HepG2 (cell line): Measurements from ENCODE around the gene MTUS2. TPM values are rescaled to one million over a fixed set of nuclear protein-coding genes. Genes with fewer than 3 reads are reported as not detected.

ENCODE experiments used
- ATAC-seq: fragments of 200-7000 bp; cut with Tn5 transposase; 3 replicates; pipeline ENCODE4 v1.9.1; 2020; ENCODE audit warnings: mild to moderate bottlenecking, moderate library complexity
- Bru-seq: library from RNA; stranded (reverse); fragments of 400-500 nt; gene quantifications from one replicate; lab custom pipeline; 2021; lab: Mats Ljungman, UMichigan
- BruChase-seq, 2 experiments: library from RNA; stranded (reverse); fragments of 400-500 nt; gene quantifications; one replicate each; lab custom pipeline; 2021; lab: Mats Ljungman, UMichigan
- BruUV-seq: library from RNA; stranded (reverse); fragments of 400-500 nt; replicated peaks from 2 replicates; lab custom pipeline; 2021; lab: Mats Ljungman, UMichigan
- CTCF ChIA-PET: fragments of 300-600 bp; formaldehyde crosslinking; extraction: SDS; loops from one replicate; lab custom pipeline; 2021; ENCODE audit warnings: low total read pairs, inconsistent platforms, low intra/inter-chr PET ratio; lab: Yijun Ruan, JAX
- POLR2A ChIA-PET: fragments of 350-600 bp; sonication (Branson Sonifier 250); formaldehyde crosslinking; loops from one replicate; lab custom pipeline; 2020; ENCODE audit warnings: antibody characterized with exemption, inconsistent platforms; lab: Yijun Ruan, JAX
- DNase-seq: peaks from one replicate; pipeline ENCODE4 v3.0.0-alpha.2; 2015; ENCODE audit warnings: low spot score
- FAIRE-seq: peaks from 3 replicates; lab custom pipeline; 2011; peaks lifted over from hg19 to GRCh38; lab: Jason Lieb, UNC
- H2AFZ ChIP-seq: one replicate; pipeline ENCODE4 v1.6.1; 2011; ENCODE audit warnings: low read length, inconsistent platforms
- H3K27ac ChIP-seq: fragments of 300-600 bp; 3 replicates; pipeline ENCODE4 v1.8.0; 2011; ENCODE audit warnings: mixed run types, mild to moderate bottlenecking, mixed read lengths, low read length, inconsistent platforms; ENCODE audit not compliant: insufficient read depth; ENCODE audit errors: extremely low read length
- H3K27me3 ChIP-seq, 2 experiments: fragments of 200-600 bp in 1 of 2; 2 replicates in 1 of 2; 3 replicates in 1 of 2; pipeline versions ENCODE4 v1.6.0 to v1.8.0; 2011; ENCODE audit warnings: low read length in 2 of 2, mild to moderate bottlenecking in 2 of 2, moderate library complexity in 2 of 2, inconsistent platforms in 1 of 2; ENCODE audit not compliant: insufficient read depth in 2 of 2, control insufficient read depth in 1 of 2
- H3K36me3 ChIP-seq, 2 experiments: fragments of 200-600 bp in 1 of 2; replicated peaks in 1 of 2; 2 replicates in 1 of 2; 3 replicates in 1 of 2; pipeline versions ENCODE4 v1.5.1 to v1.8.0; 2011; ENCODE audit warnings: low read length in 2 of 2, inconsistent platforms in 1 of 2; ENCODE audit not compliant: insufficient read depth in 2 of 2, control insufficient read depth in 1 of 2
- H3K4me1 ChIP-seq: 2 replicates; pipeline ENCODE4 v1.5.1; 2012; ENCODE audit warnings: low read length, inconsistent platforms; ENCODE audit not compliant: insufficient read depth
- H3K4me2 ChIP-seq: 2 replicates; pipeline ENCODE4 v1.6.0; 2011; ENCODE audit warnings: low read depth, low read length, inconsistent platforms
- H3K4me3 ChIP-seq, 3 experiments: fragments of 200-600 bp in 1 of 3; sonication (generic), shearing (Covaris generic) in 1 of 3; replicated peaks in 1 of 3; 2 replicates each; pipeline ENCODE4 v1.5.1; 2011 to 2016; ENCODE audit warnings: low read length in 3 of 3, inconsistent platforms in 2 of 3, low read depth in 2 of 3, mild to moderate bottlenecking in 2 of 3, control low read depth in 1 of 3, mixed read lengths in 1 of 3; ENCODE audit not compliant: insufficient read depth in 1 of 3
- H3K79me2 ChIP-seq: one replicate; pipeline ENCODE4 v1.6.1; 2011; ENCODE audit warnings: low read length, inconsistent platforms; ENCODE audit not compliant: insufficient read depth
- H3K9ac ChIP-seq: 2 replicates; pipeline ENCODE4 v1.6.0; 2011; ENCODE audit warnings: mild to moderate bottlenecking, low read depth, low read length, inconsistent platforms; ENCODE audit not compliant: insufficient read depth
- H3K9me3 ChIP-seq: 2 replicates; pipeline ENCODE4 v1.5.1; 2012; ENCODE audit warnings: mild to moderate bottlenecking, low read length
- H4K20me1 ChIP-seq: 2 replicates; pipeline ENCODE4 v1.6.0; 2011; ENCODE audit warnings: inconsistent platforms, mild to moderate bottlenecking, low read length, moderate library complexity; ENCODE audit not compliant: insufficient read depth
- GABPB1 ChIP-seq: IDR thresholded peaks from 2 replicates; pipeline ENCODE4 v1.6.1; 2016; ENCODE audit warnings: mild to moderate bottlenecking, missing genetic modification reagents, moderate library complexity, missing compliant biosample characterization
- GATAD2A ChIP-seq: IDR thresholded peaks from 2 replicates; pipeline ENCODE4 v1.6.1; 2016
- ZNF318 ChIP-seq: sonication (generic); formaldehyde crosslinking; IDR thresholded peaks from 2 replicates; pipeline ENCODE4 v1.4.0; 2020; ENCODE audit warnings: mild to moderate bottlenecking, missing genetic modification reagents
- ZNF777 ChIP-seq: sonication (generic); formaldehyde crosslinking; IDR thresholded peaks from 2 replicates; pipeline ENCODE4 v1.4.0; 2020; ENCODE audit warnings: missing genetic modification reagents
- WGBS: methylation state at CpG from one replicate; pipeline ENCODE4 v1.1.6; 2017; ENCODE audit warnings: low lambda C conversion rate; 5-methylcytosine and 5-hydroxymethylcytosine counted together
- in situ Hi-C: cut with HindIII; loops from 2 replicates; pipeline ENCODE4 v1.10.0; 2017; ENCODE audit warnings: low pct_unique_long_range_greater_than_20kb; ENCODE audit not compliant: extremely low pct_ligation_motif_present
- intact Hi-C: fragments of 100-400 bp; cut with micrococcal nuclease; formaldehyde crosslinking; loops from one replicate; pipeline ENCODE4 v1.10.0; 2022; ENCODE audit not compliant: unreplicated experiment
- long read RNA-seq, 2 experiments: library from RNA in 1 of 2; library from polyadenylated mRNA in 1 of 2; stranded (forward) in 1 of 2; unstranded in 1 of 2; transcript quantifications; one replicate each; pipeline ENCODE4 v2.0.0, GENCODE V29; 2019 to 2022
- polyA minus RNA-seq, 3 experiments: library from RNA; depleted of rRNA, polyadenylated mRNA; stranded (reverse); fragments of >200 nt; gene quantifications; 2 replicates each; pipeline ENCODE4 v1.2.3, GENCODE V29; 2011; ENCODE audit warnings: low replicate concordance in 1 of 3
- polyA plus RNA-seq, 8 experiments: library from polyadenylated mRNA; depleted of rRNA in 3 of 8; stranded (reverse) in 7 of 8; unstranded in 1 of 8; fragments of >200 nt; fragmentation: Illumina TruSeq in 4 of 8; extraction: Trizol in 4 of 8; gene quantifications; 2 replicates each; pipeline versions ENCODE4 v1.2.1 to v1.2.3, GENCODE V29; 2011 to 2016; ENCODE audit warnings: low read depth in 4 of 8, missing spikeins in 1 of 8, mixed read lengths in 1 of 8; ENCODE audit not compliant: insufficient read depth in 1 of 8
- total RNA-seq, 5 experiments: library from RNA; depleted of rRNA; stranded (reverse); fragments of >200 nt; fragmentation: Illumina TruSeq; extraction: Trizol; gene quantifications; 2 replicates each; pipeline ENCODE4 v1.2.3, GENCODE V29; 2016; ENCODE audit warnings: low read depth in 1 of 5

MTUS2 gene
- total RNA-seq (2016; rRNA removed; fragmentation: Illumina TruSeq; extraction: Trizol) (not detected in 2 replicates), polyA plus RNA-seq (2011; rRNA removed) (not detected in 2 replicates), polyA minus RNA-seq (2011; rRNA and poly(A)+ RNA removed; ENCODE audit: low replicate concordance) (9.8 TPM in 1 of 2 replicates, not detected in the other), Bru-seq, nascent RNA (percentile 2 among the genes with signal in this experiment), BruChase-seq, experiment 1, labeled RNA remaining after a 6-hour chase (percentile 2 among the genes with signal in this experiment), BruChase-seq, experiment 2, labeled RNA remaining after a 2-hour chase (percentile 5 among the genes with signal in this experiment)
- total RNA-seq (2016; cell fraction: cytosol; rRNA removed; fragmentation: Illumina TruSeq; extraction: Trizol; ENCODE audit: low read depth), result not detected in 2 replicates
- not detected in 2 replicates for total RNA-seq (2016; cell fraction: insoluble cytoplasmic fraction; rRNA removed; fragmentation: Illumina TruSeq; extraction: Trizol)
- not detected in 2 replicates for total RNA-seq (2016; cell fraction: membrane; rRNA removed; fragmentation: Illumina TruSeq; extraction: Trizol)
- total RNA-seq (2016; cell fraction: nucleus; rRNA removed; fragmentation: Illumina TruSeq; extraction: Trizol), result not detected in 2 replicates
- polyA plus RNA-seq (2011; cell fraction: cytosol; rRNA removed), result not detected in 2 replicates
- not detected in 2 replicates for polyA plus RNA-seq (2011; cell fraction: nucleus; rRNA removed)
- polyA plus RNA-seq (2012), result not detected in 2 replicates
- not detected in 2 replicates for polyA plus RNA-seq (2016; cell fraction: cytosol; fragmentation: Illumina TruSeq; extraction: Trizol; ENCODE audit: low read depth)
- not detected in 2 replicates for polyA plus RNA-seq (2016; cell fraction: insoluble cytoplasmic fraction; fragmentation: Illumina TruSeq; extraction: Trizol; ENCODE audit: low read depth)
- not detected in 2 replicates for polyA plus RNA-seq (2016; cell fraction: membrane; fragmentation: Illumina TruSeq; extraction: Trizol; ENCODE audit: low read depth)
- polyA plus RNA-seq (2016; cell fraction: nucleus; fragmentation: Illumina TruSeq; extraction: Trizol; ENCODE audit: insufficient read depth, low read depth), result not detected in 2 replicates
- not detected in 2 replicates for polyA minus RNA-seq (2011; cell fraction: cytosol; rRNA and poly(A)+ RNA removed)
- not detected in 2 replicates for polyA minus RNA-seq (2011; cell fraction: nucleus; rRNA and poly(A)+ RNA removed)
- long read RNA-seq, experiment 1, result 0 reads
- long read RNA-seq, experiment 2, result 0 reads

- Histone ChIP-seq H4K20me1 (no peaks in the 10 kb centered on the region), H3K4me3 (peak within 1 kb of the TSS; percentile 4 to 52 (median 6); a peak in 2 of 6 replicates), H2AFZ (no peak within 1 kb of the TSS), H3K9me3 (no peaks in the 10 kb centered on the region), H3K36me3 (no peaks in the 10 kb centered on the region), H3K9ac (no peak within 1 kb of the TSS), H3K4me1 (no peaks in the 10 kb centered on the region), H3K4me2 (peak within 1 kb of the TSS; percentile 57), H3K27ac (no peak within 1 kb of the TSS), H3K27me3 (peaks cover 0 to 9% of the 10 kb centered on the region in 2 experiments; a peak in 2 of 5 replicates), H3K79me2 (no peaks in the 10 kb centered on the region)
- BruUV-seq, result no TSS peak
- FAIRE-seq (no peak), ATAC-seq (peak; percentile 14; the same call in 2 of the 3 replicates), DNase-seq (no peak)
- TF ChIP-seq ZNF777 (CRISPR knock-in tag) (0 out of 2 replicates have a peak, but pooled peaks have one; percentile 45), GABPB1 (CRISPR knock-in tag) (peak; percentile 13; the same call in 1 of the 2 replicates), GATAD2A (CRISPR knock-in tag) (no peak), ZNF318 (CRISPR knock-in tag) (no peak)
- intact Hi-C loops, result no loop called here
- 20% methylated on average over 13 of the region's 89 CpGs for WGBS
- in situ Hi-C loops, result loop anchor here (10.0 to 25.0 kb wide), 2 partner anchors 554 to 892 kb away; no protein-coding TSS in a partner anchor
- CTCF ChIA-PET, result interaction anchor here (0.9 kb wide), 1 partner anchor 543 kb away, joined by 3 read pairs; no protein-coding TSS in a partner anchor
- POLR2A ChIA-PET, result no interaction called here
These were observed at the start of gene MTUS2 for GRCh38 chr13:28820099-28821051. Gene MTUS2 (plus strand): TSS chr13:28820339.
